HG03558 (cell line): Measurements from ENCODE around the gene LPGAT1.
"Not testable (repeated sequence)": the region's sequence is repeated elsewhere in the genome, so short reads cannot be mapped to it uniquely, and the experiment has no call there.

Experiments
- ATAC-seq: cut with Tn5 transposase; IDR thresholded peaks from one replicate; pipeline ENCODE4 v1.9.1; 2021; ENCODE audit warnings: moderate number of reproducible peaks; ENCODE audit not compliant: unreplicated experiment; ENCODE audit errors: extremely low read depth

The LPGAT1 gene

DNA sequence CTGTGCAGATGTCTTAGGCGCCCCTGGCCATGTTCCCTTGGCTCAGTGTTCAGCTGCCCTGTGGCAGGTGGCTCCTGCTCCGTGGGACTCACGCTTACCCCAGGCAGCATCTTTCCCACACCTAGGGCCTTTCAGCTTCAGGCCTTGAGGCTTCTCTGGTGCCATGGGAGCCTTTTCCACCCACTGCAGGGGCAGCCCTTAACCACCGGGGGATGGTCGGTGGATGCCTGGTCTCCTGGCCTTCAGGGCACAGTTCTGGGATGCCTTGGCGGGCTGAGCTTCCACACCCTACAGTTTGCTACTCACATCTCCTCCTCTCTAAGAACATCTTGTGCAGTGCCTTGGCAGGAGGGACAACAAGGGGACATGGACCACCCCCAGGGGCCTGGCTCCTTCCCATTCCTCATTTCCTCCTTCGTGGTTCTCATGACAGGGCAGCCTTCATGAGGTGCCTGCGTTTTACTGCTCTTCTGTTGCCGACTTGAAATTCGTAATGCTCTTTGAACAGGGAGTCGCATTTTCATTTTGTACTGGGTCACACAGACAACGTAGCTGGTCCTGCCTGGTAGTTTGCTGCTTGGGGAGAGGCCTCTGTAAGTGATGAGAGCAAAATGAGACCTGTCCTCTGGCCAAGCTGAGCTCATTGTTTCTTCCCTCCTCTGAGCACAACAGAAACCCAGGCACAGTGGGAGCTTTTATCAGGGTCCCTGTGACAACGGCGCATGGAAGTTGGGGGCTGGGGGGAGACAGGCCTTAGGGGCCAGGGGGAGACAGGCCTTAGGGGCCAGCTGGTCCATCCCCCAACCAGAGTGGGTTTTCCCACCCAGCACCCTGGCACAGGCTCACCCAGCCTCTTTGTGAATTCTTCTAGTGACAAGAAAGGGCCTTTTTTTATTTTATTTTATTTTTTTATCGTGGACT, 93.2 kb downstream of the LPGAT1 start:
- no peak for ATAC-seq

DNA sequence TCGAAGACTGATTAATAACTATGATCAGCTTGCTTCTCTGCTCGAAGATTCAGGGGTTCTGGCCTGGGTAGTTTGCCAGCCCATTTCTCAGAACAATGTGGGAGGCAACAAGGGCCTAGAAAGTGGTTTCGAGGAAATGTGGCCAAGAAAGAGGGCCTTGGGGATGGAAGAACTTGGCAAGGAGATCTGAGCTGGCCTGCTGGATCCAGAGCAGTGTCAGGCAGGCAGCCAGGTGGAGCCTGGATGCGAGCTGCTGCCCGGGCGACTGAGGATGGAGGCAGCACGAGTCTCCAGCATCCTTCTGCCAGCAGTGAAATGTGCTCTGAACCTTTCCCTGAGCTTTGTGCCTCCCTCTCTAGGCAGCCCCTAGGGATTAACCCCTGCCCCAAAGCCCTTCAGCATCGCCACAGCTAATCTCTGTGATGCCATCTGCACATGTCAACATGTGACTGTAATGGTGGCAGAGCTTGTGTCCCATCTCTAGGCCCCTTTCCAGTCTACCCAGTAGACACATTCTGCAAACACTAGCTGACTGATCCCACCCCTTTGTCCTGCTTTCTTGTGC, 94.1 kb downstream of the LPGAT1 start:
- ATAC-seq = no peak

DNA sequence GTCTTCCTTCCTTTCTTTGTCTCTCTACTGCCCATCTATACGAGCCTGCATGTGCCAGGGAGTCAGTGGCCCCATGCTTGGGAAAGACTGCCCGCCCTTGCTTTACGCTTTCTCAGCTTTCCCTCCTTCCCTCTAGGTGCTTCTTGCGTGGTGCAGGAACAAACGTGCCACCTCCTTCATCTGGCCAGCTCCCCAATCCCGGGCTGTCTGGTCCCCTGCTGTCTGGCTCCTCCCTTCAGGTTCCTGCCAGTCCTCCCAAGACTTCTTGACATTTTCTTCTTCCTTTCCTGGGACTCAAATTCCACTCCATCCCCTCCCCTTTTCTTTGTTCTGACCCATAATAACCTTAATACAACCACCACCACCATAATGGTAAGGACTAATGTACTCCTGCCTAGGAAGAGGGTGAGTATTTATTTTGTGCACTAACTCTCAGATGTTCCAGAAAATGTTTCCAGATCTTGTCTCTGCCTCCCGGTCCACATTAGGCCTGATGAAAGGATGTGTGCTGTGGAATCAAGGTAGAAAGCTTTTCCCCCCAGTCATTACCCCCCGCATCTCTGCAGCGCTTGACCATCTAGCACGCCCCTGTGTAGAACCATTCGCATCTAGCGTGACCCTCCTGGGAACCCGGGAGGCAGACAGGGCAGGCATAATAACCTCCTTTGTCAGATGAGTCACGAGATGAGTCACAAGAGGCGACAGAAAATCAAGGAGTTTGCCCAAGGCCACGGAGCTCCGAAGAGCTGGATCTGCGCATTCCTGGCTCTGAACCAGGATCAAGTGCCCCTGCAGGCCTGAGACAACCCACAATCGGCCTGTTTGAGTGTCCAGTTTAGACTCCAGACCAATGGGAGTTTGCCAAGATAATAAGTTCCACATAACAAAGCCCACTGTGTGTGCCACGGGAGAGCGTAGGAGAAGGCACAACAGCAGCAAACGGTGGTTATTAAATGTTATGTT, 95.1 kb downstream of the LPGAT1 start:
- ATAC-seq = no peak

DNA sequence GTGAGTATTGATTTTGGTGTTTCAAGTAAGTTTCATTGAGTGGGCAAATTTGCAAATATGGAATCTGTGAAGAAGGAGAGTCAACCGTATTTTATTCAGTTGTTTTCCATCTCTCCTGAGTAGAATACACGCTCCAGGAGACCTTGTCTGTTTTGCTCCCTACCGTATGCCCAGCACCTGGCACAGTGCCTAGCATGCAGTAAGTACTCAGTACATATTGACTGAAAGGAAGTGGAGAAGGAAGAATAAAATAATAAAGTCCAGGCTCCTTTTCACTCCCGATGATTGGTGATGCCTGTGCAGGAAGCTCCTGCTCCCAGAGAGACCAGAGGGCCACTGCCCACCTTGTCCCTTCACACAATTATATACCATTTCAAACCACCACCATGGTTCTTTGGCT, 95.8 kb downstream of the LPGAT1 start:
- no peak for ATAC-seq

DNA sequence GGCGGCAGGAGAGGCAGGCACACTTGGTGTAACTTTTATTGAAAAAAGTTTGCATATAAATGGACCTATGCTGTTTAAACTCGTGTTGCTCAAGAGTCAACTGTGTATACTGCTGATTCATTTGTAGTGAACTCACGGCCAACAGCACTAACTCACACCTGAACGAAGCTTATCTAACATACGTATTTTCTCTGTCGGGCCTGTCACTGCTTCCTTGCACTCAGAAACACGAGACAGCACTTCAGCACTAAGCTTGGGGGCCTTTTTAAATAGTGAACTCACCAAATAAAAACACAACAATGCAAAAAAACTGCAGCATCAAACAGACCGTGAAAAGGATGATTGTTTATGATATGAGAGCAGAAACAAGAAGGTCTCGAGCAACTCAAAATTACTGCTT, 96.2 kb downstream of the LPGAT1 start:
- ATAC-seq = no peak

DNA sequence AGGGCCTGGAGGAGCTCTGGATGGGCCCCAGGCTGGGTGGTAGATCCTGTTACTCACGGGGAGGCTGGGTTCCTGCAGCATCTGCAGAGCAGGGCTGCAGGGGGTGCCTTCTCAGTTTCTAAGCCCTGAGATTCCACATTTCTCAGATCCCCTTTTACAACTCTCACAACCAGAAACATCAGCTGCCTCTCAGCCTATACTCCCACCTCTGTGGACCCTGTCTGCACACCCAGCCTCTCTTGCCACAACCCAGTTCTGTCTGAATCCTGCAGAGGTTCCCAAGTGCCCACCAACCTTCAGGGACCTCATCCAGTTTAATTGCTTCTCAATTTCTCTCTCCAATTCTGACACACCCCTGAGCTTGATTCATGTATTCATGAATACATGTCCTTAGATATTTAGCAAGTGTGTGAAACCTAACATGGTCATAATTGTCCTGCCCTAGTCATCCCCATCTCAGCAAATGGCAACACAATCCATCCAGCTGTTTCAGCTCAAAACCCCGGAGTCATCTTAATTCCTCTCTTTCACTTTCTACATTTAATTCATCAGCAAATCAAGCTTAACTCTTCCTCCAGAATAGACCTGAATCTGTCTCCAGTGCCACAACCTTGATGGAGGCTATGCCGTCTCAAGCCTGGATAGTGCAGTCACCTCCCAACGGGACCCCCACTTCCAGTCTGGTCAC, 98.1 kb downstream of the LPGAT1 start:
- no peak for ATAC-seq

DNA sequence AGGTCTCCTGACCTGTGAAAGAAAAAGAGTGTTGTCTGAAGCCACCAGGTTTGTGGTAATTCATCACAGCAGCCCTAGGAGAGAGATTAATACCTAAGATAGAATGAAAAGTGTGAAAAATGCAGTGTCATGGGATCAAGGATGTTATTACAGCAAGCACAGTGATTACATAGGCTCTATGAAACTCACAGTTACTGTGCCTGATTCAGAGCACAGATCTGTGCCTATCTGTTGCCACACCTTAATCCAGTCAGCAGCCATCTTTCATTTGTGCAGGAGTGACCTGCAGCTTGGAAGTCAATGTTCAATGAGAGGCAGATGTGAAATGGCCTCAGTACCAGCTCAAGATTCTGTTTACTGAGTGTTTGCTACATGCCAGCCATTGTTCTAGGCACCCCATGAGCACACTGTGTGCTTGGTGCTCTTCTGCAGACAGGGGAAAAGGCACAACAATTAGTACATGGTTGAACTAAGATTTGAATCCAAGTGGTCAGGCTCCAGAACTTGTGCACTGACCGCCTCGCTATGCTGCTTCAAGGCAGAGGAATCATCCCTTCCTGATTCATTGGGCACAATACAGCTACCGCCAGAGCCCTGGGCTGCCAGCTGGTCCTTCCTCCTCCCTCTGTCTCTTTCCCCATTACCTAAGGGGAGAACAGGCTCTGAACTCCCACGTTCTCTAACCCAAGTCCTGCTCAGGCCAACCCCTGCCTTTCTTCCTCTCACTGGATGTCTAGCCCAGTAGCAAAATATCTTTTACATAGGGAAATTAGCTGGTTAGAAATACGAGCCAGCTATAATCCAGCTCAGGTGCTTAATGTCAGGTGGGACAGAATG, 98.9 kb downstream of the LPGAT1 start:
- ATAC-seq = no peak

DNA sequence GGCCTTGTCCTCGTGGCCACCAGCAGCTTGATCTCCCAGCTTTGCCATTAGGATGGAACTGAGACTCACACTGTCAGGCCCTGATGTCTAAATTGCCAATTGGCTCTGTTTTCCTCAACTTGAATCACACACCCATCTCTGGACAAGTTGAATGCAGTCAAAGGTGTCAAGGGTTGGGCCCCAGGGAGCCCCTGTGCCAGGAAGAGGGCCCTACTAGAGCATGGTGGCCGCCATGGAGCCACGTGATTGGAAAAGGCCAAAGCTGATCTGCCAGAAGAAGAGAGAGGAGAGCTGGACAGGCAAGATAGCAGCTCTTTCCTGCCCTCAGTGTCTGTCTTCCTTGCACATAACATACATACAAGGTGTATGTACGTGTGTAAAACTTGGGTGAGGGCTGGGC, 100.2 kb downstream of the LPGAT1 start:
- no peak for ATAC-seq

DNA sequence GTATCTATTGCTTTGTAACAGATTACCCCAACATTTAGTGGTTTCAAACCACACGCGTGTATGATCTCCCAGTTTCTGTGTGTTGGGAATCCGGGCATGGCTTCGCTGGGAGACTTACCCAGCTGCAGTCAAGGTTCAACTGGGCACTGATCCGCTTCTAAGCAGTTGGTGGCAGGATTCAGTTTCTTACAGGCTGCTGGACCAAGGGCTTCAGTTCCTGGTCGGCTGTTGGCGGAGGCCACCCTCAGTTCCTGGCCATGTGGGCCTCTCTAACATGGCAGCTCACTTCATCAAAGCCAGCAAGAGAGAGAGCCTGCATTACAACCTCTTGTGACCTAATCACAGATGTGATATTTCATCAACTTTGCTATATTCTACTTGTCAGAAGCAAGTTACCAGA, 101.3 kb downstream of the LPGAT1 start:
- ATAC-seq = no peak

DNA sequence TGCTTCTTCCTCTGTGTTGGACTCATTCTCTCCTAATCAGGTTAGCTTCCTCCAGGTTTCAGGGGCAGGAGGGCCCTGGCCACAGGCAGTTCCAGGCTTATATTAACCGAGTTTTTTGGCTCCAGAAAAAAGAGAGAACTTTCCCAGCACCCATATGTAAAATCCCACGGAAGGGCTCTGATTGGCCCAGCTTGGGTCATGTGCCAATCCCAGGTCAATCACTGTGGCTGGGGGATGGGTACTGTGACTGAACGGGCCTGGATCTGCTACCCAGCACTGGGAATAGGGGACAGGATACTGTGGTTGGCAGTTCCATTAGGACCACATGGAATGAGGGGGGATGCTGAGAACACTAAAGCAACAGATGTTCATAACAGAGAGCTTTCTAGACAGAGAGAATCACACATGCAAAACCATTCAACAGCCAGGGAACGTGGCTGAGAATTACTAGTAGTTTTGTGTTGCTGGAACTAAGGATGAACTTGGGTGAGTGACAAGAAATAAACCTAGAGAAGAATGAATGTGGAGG, 104.0 kb downstream of the LPGAT1 start:
- no peak for ATAC-seq

DNA sequence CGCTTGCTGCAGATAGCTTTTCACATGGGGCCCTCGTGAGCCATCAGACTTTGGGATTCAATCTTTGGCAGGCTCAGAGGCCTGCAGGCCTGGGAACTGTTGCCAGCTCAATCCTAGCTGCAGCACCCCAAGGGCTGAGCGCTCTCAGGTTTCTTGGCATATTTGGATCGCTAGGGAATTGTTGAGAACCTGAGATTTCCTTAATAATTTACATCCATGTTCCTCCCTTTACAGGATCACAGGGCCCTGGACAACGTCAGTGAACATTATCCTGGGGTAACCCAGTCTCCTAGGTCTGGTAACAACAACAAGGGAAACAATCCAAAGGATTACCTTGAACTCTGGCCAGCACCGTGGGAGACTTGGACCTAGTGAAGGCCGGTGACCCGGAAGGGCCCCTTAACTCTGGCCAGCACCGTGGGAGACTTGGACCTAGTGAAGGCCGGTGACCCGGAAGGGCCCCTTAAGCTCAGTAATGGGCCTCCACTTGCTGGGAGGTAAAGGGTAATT, 105.8 kb downstream of the LPGAT1 start:
- ATAC-seq = no peak

DNA sequence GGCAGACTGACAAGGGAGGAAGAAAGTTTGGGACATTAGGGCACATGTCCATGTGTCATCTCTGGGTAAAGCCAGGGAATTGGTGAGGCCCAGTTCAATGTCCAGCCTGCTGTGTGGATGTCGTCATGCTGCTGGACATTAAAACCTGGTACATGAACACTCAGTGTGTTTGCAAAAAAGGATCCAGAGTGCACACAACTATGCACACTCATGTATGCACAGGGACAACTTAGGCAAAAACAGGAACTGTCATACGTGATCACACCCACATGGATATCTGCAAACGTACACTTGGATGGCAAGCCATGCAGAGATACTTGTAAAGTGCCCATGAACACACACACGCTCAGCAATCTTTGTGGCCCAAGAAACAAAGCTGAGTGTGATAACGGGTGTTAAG, 107.3 kb downstream of the LPGAT1 start:
- no peak for ATAC-seq

DNA sequence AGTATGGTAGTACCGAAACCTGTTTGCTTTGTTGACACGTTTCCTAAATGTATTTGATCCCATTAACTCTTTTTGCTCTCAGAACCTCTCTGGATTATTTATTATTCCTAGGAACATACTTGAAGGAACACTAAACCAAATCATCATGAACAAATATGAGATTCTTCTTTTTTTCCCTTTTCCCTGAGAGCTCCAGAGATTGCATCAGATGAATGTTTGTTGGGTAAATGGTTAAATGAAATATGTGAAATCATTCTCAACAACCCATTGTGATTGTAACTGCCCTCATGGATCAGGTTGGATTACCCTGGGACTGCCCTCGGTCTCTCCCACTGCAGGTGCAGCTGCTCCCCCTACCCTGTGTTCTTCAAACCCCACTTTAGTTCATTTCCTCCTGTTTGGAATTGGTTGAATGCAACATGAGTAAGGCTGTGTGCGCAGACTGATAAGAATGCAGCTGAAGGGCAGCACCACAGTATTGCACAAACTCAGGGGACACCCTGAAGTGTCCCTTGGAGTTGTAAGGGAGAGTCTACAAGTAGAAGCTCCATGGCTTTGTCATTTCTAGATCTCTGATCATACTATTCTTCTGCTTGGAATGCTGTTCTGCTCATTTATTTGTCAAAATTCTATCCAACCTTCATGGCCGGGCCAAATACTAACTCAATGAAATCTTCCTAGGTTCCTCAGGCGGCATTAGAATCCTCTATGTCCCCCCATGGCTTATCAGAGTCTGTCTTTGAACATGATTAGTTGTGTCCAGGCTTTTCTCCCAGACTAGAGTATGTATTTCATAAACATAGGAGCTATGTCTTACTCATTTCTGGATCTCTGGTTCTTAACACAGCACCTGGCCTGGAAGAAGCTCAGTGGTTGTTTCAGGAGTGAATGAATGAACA, 108.0 kb downstream of the LPGAT1 start:
- ATAC-seq = no peak

DNA sequence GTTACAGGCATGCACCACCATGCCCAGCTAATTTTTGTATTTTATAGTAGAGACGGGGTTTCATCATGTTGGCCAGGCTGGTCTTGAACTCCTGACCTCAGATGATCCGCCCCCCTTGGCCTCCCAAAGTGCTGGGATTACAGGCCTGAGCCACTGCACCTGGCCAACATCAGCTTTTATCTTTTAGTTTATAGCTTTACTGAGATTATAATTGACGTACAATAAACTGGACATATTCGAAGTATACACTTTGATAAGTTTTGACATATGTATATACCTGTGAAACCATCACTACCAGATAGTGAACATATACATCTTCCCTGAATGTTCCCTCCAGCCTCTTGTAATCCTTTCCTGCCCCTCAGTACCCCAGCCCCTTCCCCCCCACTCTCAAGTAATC, 114.0 kb downstream of the LPGAT1 start:
- ATAC-seq = not testable (repeated sequence)

DNA sequence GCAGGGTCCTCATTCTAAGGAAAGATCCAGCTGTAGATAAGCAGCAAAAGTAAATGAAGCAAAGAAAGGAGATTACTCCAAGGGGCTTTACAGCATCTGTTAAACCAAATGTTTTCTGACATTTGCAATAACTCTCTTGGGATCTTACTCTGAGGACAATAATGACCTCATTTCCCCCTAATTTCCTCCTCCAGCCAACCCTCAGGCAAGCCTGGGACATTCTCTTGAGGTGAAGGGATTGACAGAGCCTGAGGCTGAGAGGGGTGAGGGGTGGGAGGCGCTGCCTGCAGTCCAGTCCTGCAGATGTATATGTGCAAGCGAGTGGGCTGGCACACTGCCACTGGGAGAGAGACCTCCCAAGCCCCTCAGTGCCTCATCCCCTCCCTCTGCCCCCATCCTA, 114.6 kb downstream of the LPGAT1 start:
- ATAC-seq = no peak

DNA sequence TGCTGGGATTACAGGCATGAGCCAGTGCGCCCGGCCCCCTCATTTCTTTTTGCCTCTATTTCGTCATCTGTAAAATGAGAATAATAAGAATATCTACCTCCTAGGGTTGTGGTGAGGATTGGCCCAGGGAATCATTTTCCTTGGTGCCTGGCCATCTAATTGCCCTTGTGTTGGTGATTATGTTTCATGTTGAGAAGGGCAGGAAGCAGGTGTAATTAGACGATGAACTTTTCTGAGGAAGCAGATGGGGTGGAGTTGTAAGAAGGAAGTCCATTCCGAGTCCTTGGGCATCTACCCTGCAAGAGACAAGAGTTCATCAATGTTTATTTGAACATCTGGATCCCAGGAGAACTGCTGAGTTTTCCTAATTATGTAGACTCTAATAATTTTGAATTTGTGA, 116.4 kb downstream of the LPGAT1 start:
- ATAC-seq = no peak

DNA sequence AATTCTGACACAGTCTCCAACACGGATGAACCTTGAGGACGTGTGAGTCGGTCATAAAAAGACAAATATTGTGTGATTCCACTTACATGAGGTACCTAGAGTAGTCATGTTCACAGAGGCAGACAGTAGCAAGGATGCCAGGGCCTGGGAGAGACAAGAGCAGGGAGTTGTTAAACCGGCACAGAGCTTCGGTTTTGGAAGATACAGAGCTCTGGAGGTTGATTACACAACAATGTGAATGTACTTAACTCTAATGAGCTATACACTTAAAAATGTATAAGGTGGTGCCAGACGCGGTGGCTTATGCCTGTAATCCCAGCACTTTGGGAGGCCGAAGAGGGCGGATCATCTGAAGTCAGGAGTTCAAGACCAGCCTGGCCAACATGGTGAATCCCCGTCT, 117.3 kb downstream of the LPGAT1 start:
- ATAC-seq = no peak

DNA sequence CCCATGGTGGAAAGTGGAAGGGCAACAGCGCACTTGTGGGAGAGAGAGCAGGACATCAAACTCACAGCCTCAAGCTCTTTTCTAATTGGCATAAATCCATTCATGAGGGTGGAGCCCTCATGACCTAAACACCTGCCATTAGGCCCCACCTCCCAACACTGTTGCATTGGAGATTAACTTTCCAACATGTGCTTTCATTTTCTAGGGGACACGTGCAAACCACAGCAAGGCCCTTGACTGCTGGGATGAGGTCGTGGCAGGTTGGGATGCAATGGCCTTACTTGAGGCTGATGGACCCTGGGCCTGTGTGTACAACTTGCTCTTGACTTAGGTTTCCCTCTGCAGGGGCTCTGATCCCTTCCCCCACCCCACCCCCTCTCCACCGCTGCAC, 119.3 kb downstream of the LPGAT1 start:
- ATAC-seq = no peak
